Peyer's patch (tissue), 4 donors: ENCODE results near the gene SOX13. TPM values are rescaled to one million over a fixed set of nuclear protein-coding genes. Genes with fewer than 3 reads are reported as not detected.

Experiments
- DNase-seq, 3 donors: peaks; one replicate each; pipeline ENCODE4 v3.0.0-alpha.2; 2017 to 2019
- H3K27ac ChIP-seq, 4 donors: fragments of 200-600 bp; sonication (generic); one replicate each; pipeline ENCODE4 v1.5.1; 2016 to 2019
- H3K27me3 ChIP-seq, 2 donors: fragments of 200-600 bp; sonication (generic); one replicate each; pipeline ENCODE4 v1.5.1; 2019
- H3K36me3 ChIP-seq, 3 donors: fragments of 200-600 bp; sonication (generic); one replicate each; pipeline ENCODE4 v1.5.1; 2016 to 2019
- H3K4me1 ChIP-seq, 4 donors: fragments of 200-600 bp; sonication (generic); one replicate each; pipeline ENCODE4 v1.5.1; 2016 to 2019
- H3K4me3 ChIP-seq, 4 donors: fragments of 200-600 bp; sonication (generic); 1 replicate in 3 of 4; 2 replicates in 1 of 4; pipeline ENCODE4 v1.5.1; 2016 to 2019; ENCODE audit warnings: mild to moderate bottlenecking in 1 of 4
- H3K9me3 ChIP-seq, 4 donors: fragments of 200-600 bp; sonication (generic); one replicate each; pipeline ENCODE4 v1.5.1; 2016 to 2019; ENCODE audit warnings: mild to moderate bottlenecking in 1 of 4
- POLR2A ChIP-seq, 2 donors: fragments of 450-650 bp; IDR thresholded peaks; one replicate each; pipeline ENCODE4 v1.5.1; 2017; ENCODE audit warnings: antibody characterized with exemption in 2 of 2, mild to moderate bottlenecking in 2 of 2, moderate library complexity in 2 of 2
- total RNA-seq, 4 donors: library from RNA; depleted of rRNA; stranded (reverse); fragments of >200 nt; gene quantifications; one replicate each; pipeline ENCODE4 v1.1.0, GENCODE V29; 2016
- TF ChIP-seq, protein P1 (sequence below), 6 experiments: fragments of 450-650 bp in 4 of 6; fragments of 200-600 bp in 2 of 6; sonication (generic) in 1 of 6; IDR thresholded peaks; one replicate each; pipeline ENCODE4 v1.5.1; 2017 to 2019; ENCODE audit warnings: antibody characterized with exemption in 6 of 6, mild to moderate bottlenecking in 3 of 6, moderate library complexity in 1 of 6

Gene SOX13
- total RNA-seq, 4 donors from 2014 or later = 42.1 to 80.3 (median 59.0) TPM

DNA sequence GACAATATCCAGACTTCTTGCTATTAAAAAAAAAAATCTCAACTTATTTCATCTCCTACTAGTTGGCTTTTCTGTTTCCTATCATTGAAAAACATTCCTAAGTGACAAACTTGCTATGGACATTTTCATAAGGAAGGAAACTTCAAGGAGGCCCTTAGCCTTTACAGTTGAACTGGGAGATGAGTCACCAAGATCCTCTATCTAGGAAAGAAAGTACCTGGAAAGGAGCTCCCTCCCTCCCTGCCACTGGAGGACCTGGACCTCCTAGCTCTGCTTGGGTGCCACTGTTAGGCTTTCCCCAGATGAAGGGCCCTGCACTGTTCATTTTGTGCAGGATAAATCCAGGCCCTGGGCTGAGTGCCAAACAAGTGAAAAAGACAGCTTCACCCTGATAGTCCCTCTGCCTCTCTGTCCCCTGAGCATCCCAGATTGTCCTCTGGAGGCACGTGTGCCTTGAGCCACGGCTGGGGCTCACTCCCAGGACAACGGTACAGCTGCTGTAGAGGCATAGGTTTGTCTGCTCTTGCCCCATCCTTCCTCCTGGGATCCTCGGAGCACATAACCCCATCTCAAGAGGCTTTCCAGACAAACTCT is 40.2 kb upstream of the SOX13 start:
- Histone ChIP-seq H3K36me3 (no peaks in the 10 kb centered on the region), H3K27me3 (no peaks in the 10 kb centered on the region), H3K27ac (no peak overlapping the region), H3K9me3 (no peaks in the 10 kb centered on the region), H3K4me1 (no peaks in the 10 kb centered on the region), H3K4me3 (no peak overlapping the region)
- TF ChIP-seq POLR2A (IDR thresholded peaks at IDR 0.05) = no peak
- TF ChIP-seq, protein P1, sequence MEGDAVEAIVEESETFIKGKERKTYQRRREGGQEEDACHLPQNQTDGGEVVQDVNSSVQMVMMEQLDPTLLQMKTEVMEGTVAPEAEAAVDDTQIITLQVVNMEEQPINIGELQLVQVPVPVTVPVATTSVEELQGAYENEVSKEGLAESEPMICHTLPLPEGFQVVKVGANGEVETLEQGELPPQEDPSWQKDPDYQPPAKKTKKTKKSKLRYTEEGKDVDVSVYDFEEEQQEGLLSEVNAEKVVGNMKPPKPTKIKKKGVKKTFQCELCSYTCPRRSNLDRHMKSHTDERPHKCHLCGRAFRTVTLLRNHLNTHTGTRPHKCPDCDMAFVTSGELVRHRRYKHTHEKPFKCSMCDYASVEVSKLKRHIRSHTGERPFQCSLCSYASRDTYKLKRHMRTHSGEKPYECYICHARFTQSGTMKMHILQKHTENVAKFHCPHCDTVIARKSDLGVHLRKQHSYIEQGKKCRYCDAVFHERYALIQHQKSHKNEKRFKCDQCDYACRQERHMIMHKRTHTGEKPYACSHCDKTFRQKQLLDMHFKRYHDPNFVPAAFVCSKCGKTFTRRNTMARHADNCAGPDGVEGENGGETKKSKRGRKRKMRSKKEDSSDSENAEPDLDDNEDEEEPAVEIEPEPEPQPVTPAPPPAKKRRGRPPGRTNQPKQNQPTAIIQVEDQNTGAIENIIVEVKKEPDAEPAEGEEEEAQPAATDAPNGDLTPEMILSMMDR (IDR thresholded peaks at IDR 0.05) = no peak
- no peak for DNase-seq

GRCh38 chr1:204033306-204033705 is 39.6 kb upstream of the SOX13 start:
- H3K27ac ChIP-seq = no peak overlapping the region
- H3K9me3 ChIP-seq = no peaks in the 10 kb centered on the region
- H3K27me3 ChIP-seq = no peaks in the 10 kb centered on the region
- no peak for TF ChIP-seq POLR2A (IDR thresholded peaks at IDR 0.05)
- TF ChIP-seq, protein P1 (IDR thresholded peaks at IDR 0.05) = no peak
- no peaks in the 10 kb centered on the region for H3K36me3 ChIP-seq
- DNase-seq = no peak
- H3K4me1 ChIP-seq = no peaks in the 10 kb centered on the region
- H3K4me3 ChIP-seq = no peak overlapping the region

DNA sequence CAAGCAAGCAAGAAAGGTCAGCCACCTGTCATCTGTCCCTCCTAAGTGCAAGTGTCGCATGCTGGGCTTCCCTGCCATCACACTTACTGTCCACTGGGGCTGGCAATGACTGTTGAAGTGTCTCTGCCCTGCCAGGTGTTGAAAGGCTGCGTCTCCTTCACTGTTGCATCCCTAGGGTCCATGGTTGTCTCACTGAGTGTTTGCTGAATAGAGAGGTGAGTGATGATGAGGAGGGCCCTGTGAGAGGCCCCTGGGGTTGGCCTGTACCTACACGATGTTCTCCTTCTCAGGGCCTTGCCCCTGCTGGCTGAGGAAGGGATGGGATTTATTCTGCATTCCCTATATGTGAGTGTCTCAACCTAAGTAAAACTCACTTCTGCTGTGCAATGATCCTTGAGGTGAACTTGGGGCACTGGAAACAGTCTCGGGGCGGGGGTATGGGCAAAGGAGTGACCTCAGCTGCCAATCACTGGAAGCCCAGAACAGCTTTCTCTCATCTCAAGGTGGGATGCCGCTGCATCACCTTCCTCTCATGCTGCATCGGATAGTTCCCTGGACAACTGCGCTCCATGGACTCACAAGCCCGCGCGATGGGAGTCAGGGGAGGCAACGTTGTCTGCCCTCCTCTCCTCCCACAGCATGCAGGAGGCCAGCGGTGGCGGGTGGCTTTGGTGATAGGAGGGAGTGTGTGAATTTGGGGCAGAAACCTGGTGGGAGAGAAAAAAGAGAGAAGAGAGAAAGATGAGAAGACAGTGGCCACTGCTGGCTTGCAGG is 35.8 kb upstream of the SOX13 start:
- TF ChIP-seq, protein P1 (IDR thresholded peaks at IDR 0.05) = no peak
- no peak for TF ChIP-seq POLR2A (IDR thresholded peaks at IDR 0.05)

DNA sequence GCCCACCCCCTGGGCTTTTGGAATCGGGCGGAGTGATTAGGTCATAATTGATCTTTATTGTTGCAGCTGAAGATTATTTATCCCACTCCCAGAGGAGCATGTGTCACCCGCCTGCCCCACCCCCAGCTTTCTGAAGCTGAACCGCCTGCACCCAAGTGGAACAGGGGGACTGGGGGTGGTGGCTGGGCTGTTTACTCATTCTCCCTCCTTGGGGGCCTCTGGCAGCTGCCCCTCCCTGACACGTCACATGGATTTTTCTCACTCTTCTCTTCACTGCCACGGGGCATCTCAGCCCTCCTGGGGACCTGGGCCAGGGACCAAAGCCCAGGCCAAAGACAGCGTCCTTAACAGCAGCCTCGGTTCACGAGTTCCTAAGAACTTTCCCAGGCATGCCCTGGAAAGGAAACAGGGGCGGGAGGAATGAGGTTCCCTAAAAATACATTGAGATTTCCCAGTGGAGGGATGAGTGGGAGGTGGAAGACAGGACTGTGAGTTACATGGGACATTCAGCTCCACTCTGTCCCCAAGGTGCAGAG is 31.6 kb upstream of the SOX13 start:
- no peak for TF ChIP-seq POLR2A (IDR thresholded peaks at IDR 0.05)
- TF ChIP-seq, protein P1 (IDR thresholded peaks at IDR 0.05) = no peak
- DNase-seq = no peak

More for the DNA sequence above, 35.8 kb upstream of the SOX13 start:
- no peaks in the 10 kb centered on the region for H3K9me3 ChIP-seq
- no peak overlapping the region for H3K27ac ChIP-seq
- H3K27me3 ChIP-seq = no peaks in the 10 kb centered on the region
- peaks cover 0 to 7% (median 0%) of the 10 kb centered on the region in 4 donors for H3K4me1 ChIP-seq
- no peak overlapping the region for H3K4me3 ChIP-seq
- no peaks in the 10 kb centered on the region for H3K36me3 ChIP-seq
- DNase-seq = no peak

GRCh38 chr1:204041803-204042505 is 31.0 kb upstream of the SOX13 start:
- Histone ChIP-seq H3K9me3 (no peaks in the 10 kb centered on the region), H3K4me1 (peaks cover 0 to 7% (median 0%) of the 10 kb centered on the region in 4 donors), H3K27ac (peak overlapping the region in 3 of 4 donors; percentile 40 to 65 (median 57)), H3K27me3 (no peaks in the 10 kb centered on the region), H3K4me3 (no peak overlapping the region), H3K36me3 (no peaks in the 10 kb centered on the region)
- TF ChIP-seq POLR2A (IDR thresholded peaks at IDR 0.05) = no peak
- TF ChIP-seq, protein P1 (IDR thresholded peaks at IDR 0.05) = no peak
- DNase-seq = no peak

More for the DNA sequence above, 31.6 kb upstream of the SOX13 start:
- no peaks in the 10 kb centered on the region for H3K9me3 ChIP-seq
- H3K4me3 ChIP-seq = no peak overlapping the region
- H3K27ac ChIP-seq = peak overlapping the region in 3 of 4 donors; percentile 20 to 65 (median 57)
- peaks cover 0 to 7% (median 0%) of the 10 kb centered on the region in 4 donors for H3K4me1 ChIP-seq
- no peaks in the 10 kb centered on the region for H3K36me3 ChIP-seq
- H3K27me3 ChIP-seq = no peaks in the 10 kb centered on the region
